Esophagus squamous epithelium (tissue), 4 donors: ENCODE results near the gene PTPRM.

ENCODE experiments used
- POLR2A ChIP-seq, 4 donors: fragments of 450-650 bp; IDR thresholded peaks; one replicate each; pipeline ENCODE4 v1.6.1; 2017; ENCODE audit warnings: antibody characterized with exemption in 4 of 4, mild to moderate bottlenecking in 4 of 4, moderate library complexity in 3 of 4
- TF ChIP-seq, protein P1 (sequence below), 6 experiments: fragments of 450-650 bp in 4 of 6; fragments of 200-600 bp in 2 of 6; sonication (generic) in 2 of 6; IDR thresholded peaks; one replicate each; pipeline ENCODE4 v1.5.1; 2016 to 2019; ENCODE audit warnings: antibody characterized with exemption in 6 of 6, mild to moderate bottlenecking in 4 of 6, moderate library complexity in 4 of 6

DNA sequence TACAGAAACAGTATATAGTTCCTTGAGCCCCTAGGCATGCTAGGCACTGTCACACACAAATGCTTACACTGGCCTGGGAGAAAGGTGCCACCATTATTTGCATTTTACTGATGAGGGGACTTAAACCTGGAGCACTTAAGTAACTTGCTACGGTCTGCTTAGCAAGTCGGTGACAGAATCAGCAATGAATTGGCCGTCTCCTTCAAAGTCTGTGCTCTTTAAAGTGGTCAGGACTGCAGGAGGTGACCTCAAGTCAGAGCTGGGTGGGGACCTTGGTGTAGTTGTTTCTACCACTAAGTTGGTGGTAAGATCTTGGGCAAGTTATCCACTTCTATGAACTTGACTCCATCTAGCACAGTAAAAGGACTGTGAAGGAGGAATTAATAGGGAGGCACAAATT, 34.8 kb downstream of the PTPRM start:
- TF ChIP-seq, protein P1, sequence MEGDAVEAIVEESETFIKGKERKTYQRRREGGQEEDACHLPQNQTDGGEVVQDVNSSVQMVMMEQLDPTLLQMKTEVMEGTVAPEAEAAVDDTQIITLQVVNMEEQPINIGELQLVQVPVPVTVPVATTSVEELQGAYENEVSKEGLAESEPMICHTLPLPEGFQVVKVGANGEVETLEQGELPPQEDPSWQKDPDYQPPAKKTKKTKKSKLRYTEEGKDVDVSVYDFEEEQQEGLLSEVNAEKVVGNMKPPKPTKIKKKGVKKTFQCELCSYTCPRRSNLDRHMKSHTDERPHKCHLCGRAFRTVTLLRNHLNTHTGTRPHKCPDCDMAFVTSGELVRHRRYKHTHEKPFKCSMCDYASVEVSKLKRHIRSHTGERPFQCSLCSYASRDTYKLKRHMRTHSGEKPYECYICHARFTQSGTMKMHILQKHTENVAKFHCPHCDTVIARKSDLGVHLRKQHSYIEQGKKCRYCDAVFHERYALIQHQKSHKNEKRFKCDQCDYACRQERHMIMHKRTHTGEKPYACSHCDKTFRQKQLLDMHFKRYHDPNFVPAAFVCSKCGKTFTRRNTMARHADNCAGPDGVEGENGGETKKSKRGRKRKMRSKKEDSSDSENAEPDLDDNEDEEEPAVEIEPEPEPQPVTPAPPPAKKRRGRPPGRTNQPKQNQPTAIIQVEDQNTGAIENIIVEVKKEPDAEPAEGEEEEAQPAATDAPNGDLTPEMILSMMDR (IDR thresholded peaks at IDR 0.05), result no peak
- no peak for TF ChIP-seq POLR2A (IDR thresholded peaks at IDR 0.05)
